Fibroblast of lung (primary cell): ENCODE data around the gene HEXIM1. TPM values are rescaled to one million over a fixed set of nuclear protein-coding genes. Genes with fewer than 3 reads are reported as not detected.

Experiments
- DNase-seq, 2 donors: peaks; one replicate each; pipeline versions ENCODE4 v3.0.0 to v3.0.0-alpha.2; 2010; ENCODE audit warnings: low read depth in 2 of 2
- H2AFZ ChIP-seq: 2 replicates; pipeline ENCODE4 v1.5.1; 2012; ENCODE audit warnings: low read length, control low read depth, inconsistent platforms
- H3K27ac ChIP-seq: 2 replicates; pipeline ENCODE4 v1.5.1; 2011; ENCODE audit warnings: low read length, control low read depth; ENCODE audit not compliant: insufficient read depth
- H3K27me3 ChIP-seq: 2 replicates; pipeline ENCODE4 v1.5.1; 2011; ENCODE audit warnings: mild to moderate bottlenecking, low read length; ENCODE audit not compliant: control insufficient read depth, insufficient read depth
- H3K36me3 ChIP-seq: 2 replicates; pipeline ENCODE4 v1.5.1; 2011; ENCODE audit warnings: low read length; ENCODE audit not compliant: control insufficient read depth, insufficient read depth
- H3K4me1 ChIP-seq: 2 replicates; pipeline ENCODE4 v1.5.1; 2011; ENCODE audit warnings: low read length; ENCODE audit not compliant: control insufficient read depth, insufficient read depth; ENCODE audit errors: extremely low read depth
- H3K4me2 ChIP-seq: 2 replicates; pipeline ENCODE4 v1.5.1; 2011; ENCODE audit warnings: low read length, control low read depth; ENCODE audit not compliant: insufficient read depth; ENCODE audit errors: extremely low read depth
- H3K4me3 ChIP-seq, 4 experiments: fragments of 200-600 bp in 1 of 4; sonication (generic) in 1 of 4; replicated peaks in 1 of 4; 2 replicates each; pipeline ENCODE4 v1.5.1; 2011 to 2016; ENCODE audit warnings: low read length in 4 of 4, low read depth in 3 of 4, mild to moderate bottlenecking in 3 of 4, control low read depth in 2 of 4, inconsistent platforms in 1 of 4, mixed read lengths in 1 of 4; ENCODE audit not compliant: insufficient read depth in 1 of 4; ENCODE audit errors: control extremely low read depth in 1 of 4
- H3K79me2 ChIP-seq: 2 replicates; pipeline ENCODE4 v1.5.1; 2012; ENCODE audit warnings: mild to moderate bottlenecking, low read length, inconsistent platforms; ENCODE audit not compliant: control insufficient read depth, insufficient read depth
- H3K9ac ChIP-seq: 2 replicates; pipeline ENCODE4 v1.5.1; 2011; ENCODE audit warnings: mild to moderate bottlenecking, low read length, control low read depth; ENCODE audit not compliant: insufficient read depth
- H3K9me3 ChIP-seq: 2 replicates; pipeline ENCODE4 v1.5.1; 2012; ENCODE audit warnings: low read depth, low read length; ENCODE audit not compliant: control insufficient read depth, insufficient read depth
- H4K20me1 ChIP-seq: 2 replicates; pipeline ENCODE4 v1.5.1; 2011; ENCODE audit warnings: low read length; ENCODE audit not compliant: control insufficient read depth, insufficient read depth; ENCODE audit errors: extremely low read depth
- EZH2 ChIP-seq: IDR thresholded peaks from 2 replicates; pipeline ENCODE4 v1.5.1; 2012; ENCODE audit warnings: low read length, control low read depth, mild to moderate bottlenecking; ENCODE audit errors: missing control alignments
- polyA plus RNA-seq, 2 donors: library from polyadenylated mRNA; depleted of rRNA in 1 of 2; stranded (reverse) in 1 of 2; unstranded in 1 of 2; fragments of >200 nt; gene quantifications; 2 replicates each; pipeline ENCODE4 v1.2.1, GENCODE V29; 2011 to 2012; ENCODE audit warnings: missing spikeins in 1 of 2
- total RNA-seq: library from RNA; depleted of rRNA; stranded (reverse); fragments of >200 nt; gene quantifications from 2 replicates; pipeline ENCODE4 v1.2.1, GENCODE V29; 2014
- TF ChIP-seq, protein P1 (sequence below), 2 donors: IDR thresholded peaks in 1 of 2; conservative IDR thresholded peaks in 1 of 2; 1 replicate in 1 of 2; 2 replicates in 1 of 2; pipeline ENCODE4 v1.5.1; 2011 to 2012; ENCODE audit warnings: low read length in 2 of 2, control low read depth in 1 of 2, inconsistent platforms in 1 of 2, low read depth in 1 of 2, mild to moderate bottlenecking in 1 of 2

The HEXIM1 gene
- total and polyA plus RNA-seq, 2 donors (not counting 1 experiment from before 2014, with no cell fraction given): 9.9 to 11.7 TPM

DNA sequence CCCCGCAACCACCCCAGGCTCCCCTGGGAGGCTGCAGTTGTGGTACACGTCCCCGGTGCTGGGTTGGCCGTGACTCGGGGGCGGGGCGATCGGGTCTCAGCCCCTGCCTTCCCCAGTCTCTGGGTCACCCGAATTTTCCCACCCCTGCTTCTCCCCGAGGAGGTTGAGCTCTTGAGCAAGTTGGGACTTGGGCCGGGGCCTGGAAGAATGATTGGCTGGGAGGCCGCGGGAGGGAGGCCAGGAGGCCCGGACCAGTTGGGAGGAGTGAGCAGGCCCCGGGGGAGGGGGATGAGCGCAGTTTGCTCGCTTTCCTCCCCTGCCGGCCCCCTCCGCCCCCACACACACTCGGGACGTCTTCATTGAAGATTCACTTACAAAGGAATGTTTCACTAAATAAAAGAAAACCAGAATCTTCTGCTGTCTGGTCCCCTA is 4.5 kb upstream of the HEXIM1 start:
- DNase-seq: peak; percentile 72 to 94
- H2AFZ ChIP-seq: peak overlapping the region; percentile 1
- H4K20me1 ChIP-seq: no peaks in the 10 kb centered on the region
- peak overlapping the region; percentile 15 to 52 (median 36) for H3K4me3 ChIP-seq
- H3K4me2 ChIP-seq: peak overlapping the region; percentile 88
- TF ChIP-seq EZH2: no peak
- TF ChIP-seq, protein P1, sequence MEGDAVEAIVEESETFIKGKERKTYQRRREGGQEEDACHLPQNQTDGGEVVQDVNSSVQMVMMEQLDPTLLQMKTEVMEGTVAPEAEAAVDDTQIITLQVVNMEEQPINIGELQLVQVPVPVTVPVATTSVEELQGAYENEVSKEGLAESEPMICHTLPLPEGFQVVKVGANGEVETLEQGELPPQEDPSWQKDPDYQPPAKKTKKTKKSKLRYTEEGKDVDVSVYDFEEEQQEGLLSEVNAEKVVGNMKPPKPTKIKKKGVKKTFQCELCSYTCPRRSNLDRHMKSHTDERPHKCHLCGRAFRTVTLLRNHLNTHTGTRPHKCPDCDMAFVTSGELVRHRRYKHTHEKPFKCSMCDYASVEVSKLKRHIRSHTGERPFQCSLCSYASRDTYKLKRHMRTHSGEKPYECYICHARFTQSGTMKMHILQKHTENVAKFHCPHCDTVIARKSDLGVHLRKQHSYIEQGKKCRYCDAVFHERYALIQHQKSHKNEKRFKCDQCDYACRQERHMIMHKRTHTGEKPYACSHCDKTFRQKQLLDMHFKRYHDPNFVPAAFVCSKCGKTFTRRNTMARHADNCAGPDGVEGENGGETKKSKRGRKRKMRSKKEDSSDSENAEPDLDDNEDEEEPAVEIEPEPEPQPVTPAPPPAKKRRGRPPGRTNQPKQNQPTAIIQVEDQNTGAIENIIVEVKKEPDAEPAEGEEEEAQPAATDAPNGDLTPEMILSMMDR (conservative IDR thresholded peaks at IDR 0.05 in 1 of 2, IDR thresholded peaks at IDR 0.05 in 1 of 2; ENCODE audit: low read depth in 1 of 2, low read length in 2 of 2): no peak
- peak overlapping the region; percentile 58 for H3K9ac ChIP-seq
- H3K36me3 ChIP-seq: no peaks in the 10 kb centered on the region
- peaks cover 11% of the 10 kb centered on the region for H3K4me1 ChIP-seq
- no peaks in the 10 kb centered on the region for H3K9me3 ChIP-seq
- peaks cover 3% of the 10 kb centered on the region for H3K79me2 ChIP-seq
- H3K27ac ChIP-seq: peak overlapping the region; percentile 80
- no peaks in the 10 kb centered on the region for H3K27me3 ChIP-seq

DNA sequence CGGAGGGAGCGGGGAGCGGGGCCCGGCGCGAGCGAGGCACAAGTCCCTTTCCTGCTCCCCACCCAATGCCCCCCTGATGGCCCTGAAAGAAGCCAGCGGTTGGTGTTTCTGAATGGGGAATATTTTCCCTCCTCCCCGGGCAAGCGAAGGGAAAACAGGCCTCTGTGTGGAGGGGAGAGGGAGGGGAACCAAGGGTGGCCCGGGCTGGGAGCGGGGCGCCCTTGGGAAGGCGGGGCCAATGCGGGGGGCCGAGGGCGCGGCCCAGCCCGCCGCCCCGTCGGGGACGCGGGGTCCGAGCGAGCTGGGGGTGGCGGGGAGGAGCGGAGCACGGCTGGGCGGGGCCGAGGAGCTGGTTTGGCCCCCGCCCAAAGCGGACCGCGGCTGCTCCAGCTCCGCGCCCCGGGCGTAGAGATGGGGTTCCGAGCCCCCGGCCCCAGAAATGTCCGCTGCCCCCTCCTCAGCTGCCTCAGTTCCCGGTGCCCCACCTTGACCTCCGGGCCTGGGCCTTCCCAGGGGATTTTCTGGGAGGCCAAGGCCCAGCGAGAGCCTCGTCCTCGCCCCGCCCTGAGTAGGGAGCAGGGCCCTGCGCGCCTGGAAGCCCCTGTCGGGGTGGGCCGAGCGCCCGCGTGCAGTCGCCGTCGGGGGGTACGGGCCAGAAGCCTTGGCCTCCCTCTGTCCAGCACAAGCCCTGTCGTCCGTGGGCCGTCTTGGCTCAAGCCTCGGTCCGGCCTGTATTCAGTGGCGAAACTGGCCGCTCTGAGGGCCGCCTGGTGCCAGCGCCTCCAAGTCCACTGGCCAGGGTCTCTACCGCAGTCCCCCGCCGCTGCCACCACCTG is 3.9 kb upstream of the HEXIM1 start:
- H3K4me1 ChIP-seq: peaks cover 11% of the 10 kb centered on the region
- DNase-seq: no peak
- H3K79me2 ChIP-seq: peaks cover 9% of the 10 kb centered on the region
- H3K27me3 ChIP-seq: no peaks in the 10 kb centered on the region
- no peaks in the 10 kb centered on the region for H3K9me3 ChIP-seq
- H2AFZ ChIP-seq: no peak overlapping the region
- H3K9ac ChIP-seq: peak overlapping the region; percentile 58
- peak overlapping the region; percentile 80 for H3K27ac ChIP-seq
- H3K36me3 ChIP-seq: no peaks in the 10 kb centered on the region
- peak overlapping the region; percentile 15 to 52 (median 36) for H3K4me3 ChIP-seq
- no peaks in the 10 kb centered on the region for H4K20me1 ChIP-seq
- TF ChIP-seq EZH2: no peak
- TF ChIP-seq, protein P1 (conservative IDR thresholded peaks at IDR 0.05 in 1 of 2, IDR thresholded peaks at IDR 0.05 in 1 of 2; ENCODE audit: low read depth in 1 of 2, low read length in 2 of 2): no peak
- peak overlapping the region; percentile 88 for H3K4me2 ChIP-seq

DNA sequence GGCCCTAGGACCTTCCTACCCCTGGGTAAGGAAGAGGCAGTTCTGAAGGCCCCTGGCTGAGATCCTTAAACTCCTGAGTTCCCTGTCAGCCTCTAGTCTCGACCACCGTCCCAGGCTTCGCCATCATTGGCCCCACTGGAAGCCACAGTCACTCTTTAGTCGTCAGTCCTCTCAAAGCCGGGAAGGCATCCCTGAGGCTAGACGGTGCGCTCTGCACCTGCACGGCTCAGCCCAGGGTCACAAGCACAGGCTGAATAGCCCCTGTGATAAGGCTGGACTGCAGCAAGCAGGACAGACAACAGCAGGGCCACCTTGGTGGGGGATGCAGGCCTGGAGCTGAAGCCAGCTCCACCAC is 3.3 kb upstream of the HEXIM1 start:
- H3K9me3 ChIP-seq: no peaks in the 10 kb centered on the region
- H3K9ac ChIP-seq: peak overlapping the region; percentile 58
- H3K4me2 ChIP-seq: peak overlapping the region; percentile 23
- H2AFZ ChIP-seq: no peak overlapping the region
- TF ChIP-seq EZH2: no peak
- peak overlapping the region; percentile 80 for H3K27ac ChIP-seq
- H3K4me1 ChIP-seq: peaks cover 11% of the 10 kb centered on the region
- peaks cover 15% of the 10 kb centered on the region for H3K79me2 ChIP-seq
- H3K27me3 ChIP-seq: no peaks in the 10 kb centered on the region
- DNase-seq: no peak
- no peaks in the 10 kb centered on the region for H4K20me1 ChIP-seq
- no peaks in the 10 kb centered on the region for H3K36me3 ChIP-seq
- no peak overlapping the region for H3K4me3 ChIP-seq
